A549 (cell line): ENCODE results near the gene ASB2.

Experiments used
- CEBPB ChIP-seq, 2 experiments: fragments of >200 bp in 1 of 2; sonication (Bioruptor Twin) in 1 of 2; formaldehyde crosslinking in 1 of 2; IDR thresholded peaks; 2 replicates each; pipeline ENCODE4 v1.6.1; 2012 to 2016
- HDAC2 ChIP-seq: fragments of 200-600 bp; sonication (generic); IDR thresholded peaks from 2 replicates; pipeline ENCODE4 v1.6.1; 2016
- POLR2A ChIP-seq: IDR thresholded peaks from 2 replicates; pipeline ENCODE4 v1.6.1; 2012; ENCODE audit warnings: mild to moderate bottlenecking, low read length
- TF ChIP-seq, protein P1 (sequence below): IDR thresholded peaks from 2 replicates; pipeline ENCODE4 v1.6.1; 2012
- TF ChIP-seq, protein P2 (sequence below): fragments of >200 bp; sonication (Bioruptor Twin); formaldehyde crosslinking; IDR thresholded peaks from 3 replicates; pipeline ENCODE4 v1.5.1; 2016
- TF ChIP-seq, protein P3 (sequence below): fragments of 250-450 bp; sonication (Bioruptor Pico); IDR thresholded peaks from 2 replicates; pipeline ENCODE4 v1.5.0; 2020; ENCODE audit warnings: low read depth, mild to moderate bottlenecking, moderate library complexity
- TF ChIP-seq, protein P4 (sequence below): fragments of 200-600 bp; sonication (generic); IDR thresholded peaks from 2 replicates; pipeline ENCODE4 v1.6.1; 2016; ENCODE audit warnings: antibody characterized with exemption, mild to moderate bottlenecking, moderate library complexity

DNA sequence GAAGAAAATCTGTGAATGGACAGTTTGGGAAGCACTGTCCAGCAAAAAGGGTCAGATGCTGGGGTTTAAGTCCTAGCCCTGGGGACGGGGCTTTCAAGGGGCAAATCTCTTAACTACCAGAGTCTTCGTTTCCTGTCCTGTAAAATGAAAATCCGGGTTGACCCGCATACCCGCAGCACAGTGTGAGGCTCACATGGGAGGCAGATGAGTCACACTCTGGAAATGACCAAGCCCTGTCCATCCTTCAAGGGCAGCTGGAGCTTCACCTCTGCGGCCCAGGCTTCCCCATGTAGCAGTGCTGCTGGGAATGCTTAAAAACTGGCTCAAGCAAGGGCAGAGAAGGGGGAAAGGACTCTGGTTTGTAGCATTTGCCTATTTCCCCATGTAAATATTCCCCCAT, 30.3 kb downstream of the ASB2 start:
- TF ChIP-seq, protein P1, sequence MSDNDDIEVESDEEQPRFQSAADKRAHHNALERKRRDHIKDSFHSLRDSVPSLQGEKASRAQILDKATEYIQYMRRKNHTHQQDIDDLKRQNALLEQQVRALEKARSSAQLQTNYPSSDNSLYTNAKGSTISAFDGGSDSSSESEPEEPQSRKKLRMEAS, result no peak
- TF ChIP-seq, protein P2, sequence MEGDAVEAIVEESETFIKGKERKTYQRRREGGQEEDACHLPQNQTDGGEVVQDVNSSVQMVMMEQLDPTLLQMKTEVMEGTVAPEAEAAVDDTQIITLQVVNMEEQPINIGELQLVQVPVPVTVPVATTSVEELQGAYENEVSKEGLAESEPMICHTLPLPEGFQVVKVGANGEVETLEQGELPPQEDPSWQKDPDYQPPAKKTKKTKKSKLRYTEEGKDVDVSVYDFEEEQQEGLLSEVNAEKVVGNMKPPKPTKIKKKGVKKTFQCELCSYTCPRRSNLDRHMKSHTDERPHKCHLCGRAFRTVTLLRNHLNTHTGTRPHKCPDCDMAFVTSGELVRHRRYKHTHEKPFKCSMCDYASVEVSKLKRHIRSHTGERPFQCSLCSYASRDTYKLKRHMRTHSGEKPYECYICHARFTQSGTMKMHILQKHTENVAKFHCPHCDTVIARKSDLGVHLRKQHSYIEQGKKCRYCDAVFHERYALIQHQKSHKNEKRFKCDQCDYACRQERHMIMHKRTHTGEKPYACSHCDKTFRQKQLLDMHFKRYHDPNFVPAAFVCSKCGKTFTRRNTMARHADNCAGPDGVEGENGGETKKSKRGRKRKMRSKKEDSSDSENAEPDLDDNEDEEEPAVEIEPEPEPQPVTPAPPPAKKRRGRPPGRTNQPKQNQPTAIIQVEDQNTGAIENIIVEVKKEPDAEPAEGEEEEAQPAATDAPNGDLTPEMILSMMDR, result no peak
- no peak for TF ChIP-seq POLR2A
- TF ChIP-seq HDAC2, result no peak
- no peak for TF ChIP-seq CEBPB (IDR thresholded peaks at IDR 0.05)
- TF ChIP-seq, protein P3, sequence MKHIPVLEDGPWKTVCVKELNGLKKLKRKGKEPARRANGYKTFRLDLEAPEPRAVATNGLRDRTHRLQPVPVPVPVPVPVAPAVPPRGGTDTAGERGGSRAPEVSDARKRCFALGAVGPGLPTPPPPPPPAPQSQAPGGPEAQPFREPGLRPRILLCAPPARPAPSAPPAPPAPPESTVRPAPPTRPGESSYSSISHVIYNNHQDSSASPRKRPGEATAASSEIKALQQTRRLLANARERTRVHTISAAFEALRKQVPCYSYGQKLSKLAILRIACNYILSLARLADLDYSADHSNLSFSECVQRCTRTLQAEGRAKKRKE, result no peak
- TF ChIP-seq, protein P4, sequence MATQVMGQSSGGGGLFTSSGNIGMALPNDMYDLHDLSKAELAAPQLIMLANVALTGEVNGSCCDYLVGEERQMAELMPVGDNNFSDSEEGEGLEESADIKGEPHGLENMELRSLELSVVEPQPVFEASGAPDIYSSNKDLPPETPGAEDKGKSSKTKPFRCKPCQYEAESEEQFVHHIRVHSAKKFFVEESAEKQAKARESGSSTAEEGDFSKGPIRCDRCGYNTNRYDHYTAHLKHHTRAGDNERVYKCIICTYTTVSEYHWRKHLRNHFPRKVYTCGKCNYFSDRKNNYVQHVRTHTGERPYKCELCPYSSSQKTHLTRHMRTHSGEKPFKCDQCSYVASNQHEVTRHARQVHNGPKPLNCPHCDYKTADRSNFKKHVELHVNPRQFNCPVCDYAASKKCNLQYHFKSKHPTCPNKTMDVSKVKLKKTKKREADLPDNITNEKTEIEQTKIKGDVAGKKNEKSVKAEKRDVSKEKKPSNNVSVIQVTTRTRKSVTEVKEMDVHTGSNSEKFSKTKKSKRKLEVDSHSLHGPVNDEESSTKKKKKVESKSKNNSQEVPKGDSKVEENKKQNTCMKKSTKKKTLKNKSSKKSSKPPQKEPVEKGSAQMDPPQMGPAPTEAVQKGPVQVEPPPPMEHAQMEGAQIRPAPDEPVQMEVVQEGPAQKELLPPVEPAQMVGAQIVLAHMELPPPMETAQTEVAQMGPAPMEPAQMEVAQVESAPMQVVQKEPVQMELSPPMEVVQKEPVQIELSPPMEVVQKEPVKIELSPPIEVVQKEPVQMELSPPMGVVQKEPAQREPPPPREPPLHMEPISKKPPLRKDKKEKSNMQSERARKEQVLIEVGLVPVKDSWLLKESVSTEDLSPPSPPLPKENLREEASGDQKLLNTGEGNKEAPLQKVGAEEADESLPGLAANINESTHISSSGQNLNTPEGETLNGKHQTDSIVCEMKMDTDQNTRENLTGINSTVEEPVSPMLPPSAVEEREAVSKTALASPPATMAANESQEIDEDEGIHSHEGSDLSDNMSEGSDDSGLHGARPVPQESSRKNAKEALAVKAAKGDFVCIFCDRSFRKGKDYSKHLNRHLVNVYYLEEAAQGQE, result no peak
